Upper lobe of right lung (tissue), 1 donor: Measurements from ENCODE around the gene RPL13. TPM values are rescaled to one million over a fixed set of nuclear protein-coding genes. Genes with fewer than 3 reads are reported as not detected.

Source experiments
- ATAC-seq: fragments of 200-7000 bp; cut with Tn5 transposase; one replicate; pipeline ENCODE4 v1.9.1; 2020; ENCODE audit warnings: mild to moderate bottlenecking, moderate library complexity
- DNase-seq: peaks from one replicate; pipeline ENCODE4 v3.0.0-alpha.2; 2020
- H3K27ac ChIP-seq: fragments of 200-600 bp; one replicate; pipeline ENCODE4 v1.8.0; 2022
- H3K27me3 ChIP-seq: fragments of 200-600 bp; one replicate; pipeline ENCODE4 v1.8.0; 2022; ENCODE audit warnings: mild to moderate bottlenecking
- H3K36me3 ChIP-seq: fragments of 200-600 bp; one replicate; pipeline ENCODE4 v1.8.0; 2022
- H3K4me1 ChIP-seq: fragments of 200-600 bp; one replicate; pipeline ENCODE4 v1.8.0; 2022
- H3K4me3 ChIP-seq: fragments of 200-600 bp; one replicate; pipeline ENCODE4 v1.8.0; 2022; ENCODE audit warnings: mild to moderate bottlenecking
- H3K9me3 ChIP-seq: fragments of 200-600 bp; one replicate; pipeline ENCODE4 v1.8.0; 2022
- CTCF ChIP-seq: fragments of 200-600 bp; IDR thresholded peaks from one replicate; pipeline ENCODE4 v1.8.0; 2022; ENCODE audit warnings: antibody characterized with exemption
- intact Hi-C: fragments of 100-400 bp; cut with DNase I; formaldehyde crosslinking; loops from one replicate; pipeline ENCODE4 v1.11.0; 2022
- total RNA-seq: library from RNA; stranded (reverse); fragmentation: NEBNext Ultra II Directional; extraction: Animal tissue kit (Norgen Biotek cat#: 25700); gene quantifications from one replicate; pipeline ENCODE4 v1.2.1, GENCODE V29; 2021
- donor health status: DM: no; HTN: yes; CAD: no; lungs with severe emphysema.

RPL13 gene
- total RNA-seq, 1 donor from 2014 or later, result 1,795 TPM

- H3K27me3 ChIP-seq, result peaks cover 28% of the 10 kb centered on the region
Observed at GRCh38 chr16:89577055-89577759, 16.7 kb downstream of the RPL13 start.

DNA sequence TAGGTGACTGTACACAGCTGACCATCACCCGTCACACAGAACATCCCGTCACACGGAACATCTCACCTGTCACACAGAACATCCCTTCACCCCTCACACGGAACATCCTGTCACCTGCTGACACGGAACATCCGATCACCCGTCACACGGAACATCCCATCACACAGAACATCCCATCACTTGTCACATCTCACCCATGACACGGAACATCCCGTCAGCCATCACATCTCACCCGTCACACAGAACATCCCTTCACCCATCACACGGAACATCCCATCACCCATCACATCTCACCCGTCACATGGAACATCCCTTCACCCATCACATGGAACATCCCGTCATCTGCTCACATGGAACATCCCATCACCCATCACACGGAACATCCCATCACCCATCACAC is 18.9 kb downstream of the RPL13 start:
- H3K27ac ChIP-seq, result no peak overlapping the region
- H3K4me3 ChIP-seq, result no peak overlapping the region
- no peaks in the 10 kb centered on the region for H3K36me3 ChIP-seq
- DNase-seq (no peak), ATAC-seq (no peak)
- no peaks in the 10 kb centered on the region for H3K9me3 ChIP-seq
- intact Hi-C loops, result no loop called here
- peaks cover 24% of the 10 kb centered on the region for H3K4me1 ChIP-seq
- no peak for TF ChIP-seq CTCF
- peaks cover 17% of the 10 kb centered on the region for H3K27me3 ChIP-seq

More at GRCh38 chr16:89577055-89577759, 16.7 kb downstream of the RPL13 start:
- no peak overlapping the region for H3K27ac ChIP-seq
- no peaks in the 10 kb centered on the region for H3K36me3 ChIP-seq
- ATAC-seq, result no peak
- intact Hi-C loops, result no loop called here
- TF ChIP-seq CTCF, result no peak
- H3K9me3 ChIP-seq, result no peaks in the 10 kb centered on the region
- no peak overlapping the region for H3K4me3 ChIP-seq
- peaks cover 19% of the 10 kb centered on the region for H3K4me1 ChIP-seq
- DNase-seq, result no peak

- no peak for DNase-seq
- ATAC-seq, result no peak
- Histone ChIP-seq H3K27ac (no peak overlapping the region), H3K4me3 (no peak overlapping the region), H3K36me3 (no peaks in the 10 kb centered on the region), H3K9me3 (no peaks in the 10 kb centered on the region), H3K4me1 (peaks cover 14% of the 10 kb centered on the region), H3K27me3 (peaks cover 6% of the 10 kb centered on the region)
- intact Hi-C loops, result no loop called here
- no peak for TF ChIP-seq CTCF
Observed at GRCh38 chr16:89581045-89581695, 20.7 kb downstream of the RPL13 start.

GRCh38 chr16:89581861-89582563 is 21.5 kb downstream of the RPL13 start:
- peak; percentile 62 for ATAC-seq

More at GRCh38 chr16:89581861-89582563, 21.5 kb downstream of the RPL13 start:
- no peak for DNase-seq
- no peak for TF ChIP-seq CTCF
- intact Hi-C loops, result no loop called here
- H3K9me3 ChIP-seq, result no peaks in the 10 kb centered on the region
- peaks cover 14% of the 10 kb centered on the region for H3K4me1 ChIP-seq
- H3K4me3 ChIP-seq, result no peak overlapping the region
- peak overlapping the region; percentile 60 for H3K27ac ChIP-seq
- H3K36me3 ChIP-seq, result no peaks in the 10 kb centered on the region
- no peaks in the 10 kb centered on the region for H3K27me3 ChIP-seq
